ENCODE measurements around the gene TRIM66. TPM values are rescaled to one million over a fixed set of nuclear protein-coding genes. Genes with fewer than 3 reads are reported as not detected.

Gene TRIM66
- total RNA-seq, 1 experiment from 2014 or later: 2.1 TPM

DNA sequence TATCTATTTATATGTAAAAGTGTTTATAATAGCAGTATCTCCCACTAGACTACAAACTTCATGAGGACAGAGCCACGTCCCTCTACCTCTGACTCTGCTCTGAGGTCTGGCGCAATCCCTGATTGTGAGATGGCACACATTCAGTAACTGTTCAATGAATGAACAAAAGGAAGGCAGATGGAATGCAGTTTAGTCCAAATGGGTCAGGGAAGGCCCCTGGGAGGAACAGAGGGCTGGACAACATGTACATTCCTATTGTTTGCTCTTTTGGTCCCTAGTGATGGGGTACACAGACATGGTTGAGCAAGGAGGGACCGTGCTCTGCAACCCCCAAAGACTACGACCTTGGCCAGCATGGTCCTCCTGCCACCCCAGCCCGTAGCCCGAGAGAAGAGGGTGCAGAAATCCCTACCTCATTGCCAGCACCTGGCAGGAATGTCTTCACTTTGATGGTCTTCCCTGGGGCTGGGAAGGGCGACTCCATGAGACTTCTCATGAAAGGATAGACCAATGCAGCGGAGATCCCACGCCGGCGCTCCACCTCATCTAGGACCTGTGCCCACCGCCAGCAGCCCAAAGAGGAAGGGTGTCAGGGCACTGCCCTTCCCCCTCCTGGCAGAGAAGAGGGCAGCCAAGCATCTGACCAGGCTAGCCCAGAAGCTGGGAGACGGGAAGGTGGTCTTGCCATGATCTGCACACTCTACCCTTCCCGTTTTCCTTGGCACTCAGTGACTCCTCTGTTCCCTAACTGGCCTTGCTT is 24.4 kb upstream of the TRIM66 start:
- Histone ChIP-seq H3K9me3 (ENCODE audit: control insufficient read depth, low read depth, low read length) (no peaks in the 10 kb centered on the region), H4K8ac (replicated peaks; ENCODE audit: insufficient read length, low read depth, low read length) (no peak overlapping the region), H4K20me1 (ENCODE audit: control insufficient read depth, insufficient read depth, insufficient read length) (no peaks in the 10 kb centered on the region), H2AFZ (ENCODE audit: low read length) (no peak overlapping the region), H3K23ac (ENCODE audit: insufficient read length, low read depth, low read length) (no peak overlapping the region), H4K5ac (ENCODE audit: insufficient read length, low read depth, low read length) (no peak overlapping the region), H3K27ac (ENCODE audit: insufficient read length, low read depth, low read length) (no peak overlapping the region), H2BK120ac (ENCODE audit: low read depth, low read length, poor library complexity, severe bottlenecking) (no peak overlapping the region), H3T11ph (ENCODE audit: low read length) (no peak overlapping the region), H3K27me3 (ENCODE audit: insufficient read depth, low read length) (no peaks in the 10 kb centered on the region), H3K79me1 (ENCODE audit: insufficient read depth, low read depth, low read length, poor library complexity, severe bottlenecking) (no peaks in the 10 kb centered on the region), H2BK15ac (ENCODE audit: low read depth, low read length) (no peak overlapping the region), H3K18ac (ENCODE audit: insufficient read length, low read depth, low read length) (no peak overlapping the region), H3K4ac (ENCODE audit: low read depth, low read length) (no peak overlapping the region), H2BK5ac (ENCODE audit: insufficient read length, low read length) (no peak overlapping the region), H2AK5ac (ENCODE audit: insufficient read length, low read length) (no peak overlapping the region), H3K4me1 (ENCODE audit: insufficient read depth, low read length) (peaks cover 3% of the 10 kb centered on the region; the same call in 1 of the 2 replicates), H3K14ac (ENCODE audit: insufficient read depth, low read length) (no peak overlapping the region), H2BK20ac (ENCODE audit: low read depth, low read length, poor library complexity, severe bottlenecking) (no peak overlapping the region), H4K91ac (ENCODE audit: insufficient read length, low read depth, low read length) (no peak overlapping the region), H3K79me2 (ENCODE audit: insufficient read depth, low read length) (no peaks in the 10 kb centered on the region), H3K23me2 (ENCODE audit: insufficient read length, low read depth, low read length, poor library complexity, severe bottlenecking) (no peaks in the 10 kb centered on the region), H3K9ac (ENCODE audit: extremely low read depth, insufficient read length, low read length) (no peak overlapping the region), H2BK12ac (ENCODE audit: insufficient read length, low read depth, low read length) (no peak overlapping the region), H3K56ac (ENCODE audit: insufficient read length, low read depth, low read length) (no peak overlapping the region), H3K4me2 (ENCODE audit: insufficient read depth, insufficient read length, low read length) (no peak overlapping the region)
- Mint-ChIP-seq H3K36me3 (ENCODE audit: insufficient read depth in 1 of 3, low read depth in 3 of 3) (peaks cover 9 to 19% (median 16%) of the 10 kb centered on the region in 3 experiments), H3K4me3 (no peak overlapping the region; a peak in 1 of 5 replicates), H3K27ac (no peak overlapping the region; a peak in 1 of 7 replicates), H3K9me3 (no peaks in the 10 kb centered on the region; a peak in 1 of 5 replicates), H3K4me1 (peaks cover 37 to 40% of the 10 kb centered on the region in 2 experiments), H3K27me3 (ENCODE audit: low read depth) (no peaks in the 10 kb centered on the region; the same call in 1 of the 2 replicates)
- no peak for DNase-seq
- no CpG with 5 or more reads among the region's 14 CpGs for WGBS (ENCODE audit: extremely low coverage, insufficient read length, low lambda C conversion rate)
- TF ChIP-seq, protein P1, sequence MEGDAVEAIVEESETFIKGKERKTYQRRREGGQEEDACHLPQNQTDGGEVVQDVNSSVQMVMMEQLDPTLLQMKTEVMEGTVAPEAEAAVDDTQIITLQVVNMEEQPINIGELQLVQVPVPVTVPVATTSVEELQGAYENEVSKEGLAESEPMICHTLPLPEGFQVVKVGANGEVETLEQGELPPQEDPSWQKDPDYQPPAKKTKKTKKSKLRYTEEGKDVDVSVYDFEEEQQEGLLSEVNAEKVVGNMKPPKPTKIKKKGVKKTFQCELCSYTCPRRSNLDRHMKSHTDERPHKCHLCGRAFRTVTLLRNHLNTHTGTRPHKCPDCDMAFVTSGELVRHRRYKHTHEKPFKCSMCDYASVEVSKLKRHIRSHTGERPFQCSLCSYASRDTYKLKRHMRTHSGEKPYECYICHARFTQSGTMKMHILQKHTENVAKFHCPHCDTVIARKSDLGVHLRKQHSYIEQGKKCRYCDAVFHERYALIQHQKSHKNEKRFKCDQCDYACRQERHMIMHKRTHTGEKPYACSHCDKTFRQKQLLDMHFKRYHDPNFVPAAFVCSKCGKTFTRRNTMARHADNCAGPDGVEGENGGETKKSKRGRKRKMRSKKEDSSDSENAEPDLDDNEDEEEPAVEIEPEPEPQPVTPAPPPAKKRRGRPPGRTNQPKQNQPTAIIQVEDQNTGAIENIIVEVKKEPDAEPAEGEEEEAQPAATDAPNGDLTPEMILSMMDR (conservative IDR thresholded peaks at IDR 0.05): no peak
